Left lung (tissue), 10 donors: ENCODE results near the gene RPAIN. TPM values are rescaled to one million over a fixed set of nuclear protein-coding genes. Genes with fewer than 3 reads are reported as not detected.
"Not testable (repeated sequence)": the region's sequence is repeated elsewhere in the genome, so short reads cannot be mapped to it uniquely, and the experiment has no call there.

Experiments used
- ATAC-seq: fragments of 200-7000 bp; cut with Tn5 transposase; one replicate; pipeline ENCODE4 v1.9.1; 2020; ENCODE audit warnings: moderate library complexity
- DNase-seq, 4 donors: peaks; one replicate each; pipeline ENCODE4 v3.0.0-alpha.2; 2013 to 2020
- H3K27ac ChIP-seq, 2 donors: fragments of 200-600 bp; sonication (generic) in 1 of 2; one replicate each; pipeline versions ENCODE4 v1.5.0 to v1.8.0; 2020 to 2021
- H3K27me3 ChIP-seq, 2 donors: fragments of 200-600 bp; sonication (generic) in 1 of 2; one replicate each; pipeline versions ENCODE4 v1.5.0 to v1.8.0; 2020 to 2021
- H3K36me3 ChIP-seq, 2 donors: fragments of 200-600 bp; sonication (generic) in 1 of 2; one replicate each; pipeline versions ENCODE4 v1.5.0 to v1.8.0; 2020 to 2021
- H3K4me1 ChIP-seq, 2 donors: fragments of 200-600 bp; one replicate each; pipeline ENCODE4 v1.8.0; 2021
- H3K4me3 ChIP-seq, 2 donors: fragments of 200-600 bp; sonication (generic) in 1 of 2; one replicate each; pipeline versions ENCODE4 v1.5.0 to v1.8.0; 2020 to 2021; ENCODE audit warnings: mild to moderate bottlenecking in 1 of 2
- H3K9me3 ChIP-seq, 2 donors: fragments of 200-600 bp; sonication (generic) in 1 of 2; one replicate each; pipeline versions ENCODE4 v1.5.0 to v1.8.0; 2020 to 2021
- intact Hi-C, 2 donors: fragments of 100-400 bp; cut with DNase I; formaldehyde crosslinking; loops; one replicate each; pipeline versions ENCODE4 v1.11.2 to v1.14.2; 2022
- polyA plus RNA-seq, 6 donors: library from polyadenylated mRNA; unstranded; fragments of 120-200 nt; gene quantifications; one replicate each; pipeline ENCODE4 v1.2.1, GENCODE V29; 2013; ENCODE audit not compliant: insufficient read length in 6 of 6
- total RNA-seq, 2 donors: library from RNA; stranded (reverse); fragmentation: NEBNext Ultra II Directional; extraction: Animal tissue kit (Norgen Biotek cat#: 25700); gene quantifications; one replicate each; pipeline ENCODE4 v1.2.1, GENCODE V29; 2021
- TF ChIP-seq, protein P1 (sequence below), 2 donors: fragments of 200-600 bp; sonication (generic) in 1 of 2; IDR thresholded peaks; one replicate each; pipeline versions ENCODE4 v1.5.0 to v1.8.0; 2021; ENCODE audit warnings: antibody characterized with exemption in 2 of 2
- donor health status: DM: no; HTN: yes; CAD: no.
- donor health status: DM: no; HTN: no; CAD: no.

The RPAIN gene
- total and polyA plus RNA-seq, 8 donors: 31.8 to 96.2 (median 85.6) TPM

DNA sequence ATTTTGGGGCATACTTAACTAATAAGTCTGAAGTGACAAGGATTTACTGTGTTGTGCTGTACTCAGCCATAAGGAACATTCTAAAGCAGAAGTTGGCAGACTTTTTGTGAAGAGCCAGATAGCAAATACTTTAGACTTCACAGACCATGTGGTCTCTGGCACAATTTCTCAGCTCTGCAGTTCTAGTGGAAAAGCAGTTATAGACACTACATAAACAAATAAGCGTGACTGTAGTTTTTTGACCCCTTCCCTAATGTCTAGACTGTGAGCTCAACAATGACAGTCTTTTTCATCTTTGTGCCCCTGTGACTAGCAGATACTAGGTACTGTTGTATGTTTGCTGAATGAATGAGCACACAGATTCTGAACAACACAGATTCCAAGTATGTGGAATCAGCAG is 4.9 kb downstream of the RPAIN start:
- intact Hi-C loops: no loop called here
- H3K4me3 ChIP-seq: no peak overlapping the region
- H3K36me3 ChIP-seq: peaks cover 0 to 85% of the 10 kb centered on the region in 2 donors
- H3K9me3 ChIP-seq: no peaks in the 10 kb centered on the region
- no peaks in the 10 kb centered on the region for H3K27me3 ChIP-seq
- DNase-seq (peak in 1 of 4 donors; percentile 21), ATAC-seq (no peak)
- no peak overlapping the region for H3K27ac ChIP-seq
- H3K4me1 ChIP-seq: peaks cover 0 to 39% of the 10 kb centered on the region in 2 donors
- TF ChIP-seq, protein P1, sequence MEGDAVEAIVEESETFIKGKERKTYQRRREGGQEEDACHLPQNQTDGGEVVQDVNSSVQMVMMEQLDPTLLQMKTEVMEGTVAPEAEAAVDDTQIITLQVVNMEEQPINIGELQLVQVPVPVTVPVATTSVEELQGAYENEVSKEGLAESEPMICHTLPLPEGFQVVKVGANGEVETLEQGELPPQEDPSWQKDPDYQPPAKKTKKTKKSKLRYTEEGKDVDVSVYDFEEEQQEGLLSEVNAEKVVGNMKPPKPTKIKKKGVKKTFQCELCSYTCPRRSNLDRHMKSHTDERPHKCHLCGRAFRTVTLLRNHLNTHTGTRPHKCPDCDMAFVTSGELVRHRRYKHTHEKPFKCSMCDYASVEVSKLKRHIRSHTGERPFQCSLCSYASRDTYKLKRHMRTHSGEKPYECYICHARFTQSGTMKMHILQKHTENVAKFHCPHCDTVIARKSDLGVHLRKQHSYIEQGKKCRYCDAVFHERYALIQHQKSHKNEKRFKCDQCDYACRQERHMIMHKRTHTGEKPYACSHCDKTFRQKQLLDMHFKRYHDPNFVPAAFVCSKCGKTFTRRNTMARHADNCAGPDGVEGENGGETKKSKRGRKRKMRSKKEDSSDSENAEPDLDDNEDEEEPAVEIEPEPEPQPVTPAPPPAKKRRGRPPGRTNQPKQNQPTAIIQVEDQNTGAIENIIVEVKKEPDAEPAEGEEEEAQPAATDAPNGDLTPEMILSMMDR (IDR thresholded peaks at IDR 0.05): no peak

DNA sequence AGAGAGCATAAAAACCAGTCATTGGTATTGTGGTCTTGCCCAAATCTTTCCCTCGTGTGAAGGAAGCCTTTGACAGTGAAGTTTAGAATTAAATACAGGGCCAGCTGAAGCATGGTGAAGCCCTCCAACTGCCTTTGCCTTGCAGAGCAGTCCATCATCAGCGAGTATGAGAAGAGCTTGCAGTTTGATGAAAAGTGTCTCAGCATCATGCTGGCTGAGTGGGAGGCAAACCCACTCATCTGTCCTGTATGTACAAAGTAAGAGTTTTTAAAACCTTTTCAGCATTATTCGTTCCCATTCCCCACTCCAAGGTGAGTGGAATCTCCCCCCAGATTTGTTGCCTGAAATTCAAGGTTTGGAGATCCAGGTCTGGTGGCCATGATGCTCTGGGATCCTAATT is 5.8 kb downstream of the RPAIN start:
- Histone ChIP-seq H3K4me1 (peaks cover 0 to 34% of the 10 kb centered on the region in 2 donors), H3K36me3 (peaks cover 0 to 94% of the 10 kb centered on the region in 2 donors), H3K27me3 (no peaks in the 10 kb centered on the region), H3K4me3 (no peak overlapping the region), H3K9me3 (no peaks in the 10 kb centered on the region), H3K27ac (no peak overlapping the region)
- ATAC-seq: no peak
- intact Hi-C loops: no loop called here
- TF ChIP-seq, protein P1 (IDR thresholded peaks at IDR 0.05): no peak
- DNase-seq: no peak

DNA sequence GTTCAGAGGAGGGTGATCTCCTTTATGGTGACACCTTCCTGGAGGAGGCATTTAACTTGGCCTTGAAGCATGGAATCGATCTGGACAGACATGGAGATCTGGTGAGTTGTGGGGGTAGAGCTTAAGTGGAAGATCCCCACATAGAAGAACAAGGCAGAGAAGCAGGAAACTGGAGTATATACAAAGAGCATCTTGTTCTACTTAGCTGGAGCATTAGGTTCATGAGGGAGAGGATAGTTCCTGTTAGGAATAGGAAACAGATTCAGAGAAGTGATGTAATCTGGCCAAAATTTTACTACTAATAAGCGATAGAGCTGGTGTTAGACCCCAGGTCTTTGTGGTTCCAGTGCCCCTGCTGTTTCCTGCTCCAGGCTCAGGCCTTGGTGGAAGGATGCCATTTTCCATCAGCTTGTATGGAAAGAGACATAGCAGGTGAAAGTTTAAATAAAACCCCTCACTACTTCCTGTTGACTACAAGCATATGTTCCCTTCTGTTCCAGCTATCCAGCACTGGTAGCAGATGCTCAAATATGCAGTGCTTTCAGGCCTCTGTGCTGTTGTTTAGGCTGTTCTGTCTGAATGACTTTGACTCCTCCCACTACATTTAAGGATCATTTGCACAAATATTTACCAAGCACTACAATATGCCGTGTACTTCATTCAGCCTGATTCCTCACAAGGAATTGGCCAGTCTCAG is 9.4 kb downstream of the RPAIN start:
- DNase-seq (no peak), ATAC-seq (peak; percentile 86)
- H3K4me1 ChIP-seq: peaks cover 0 to 8% of the 10 kb centered on the region in 2 donors
- peaks cover 0 to 100% of the 10 kb centered on the region in 2 donors for H3K36me3 ChIP-seq
- H3K4me3 ChIP-seq: no peak overlapping the region
- H3K27ac ChIP-seq: peak overlapping the region; percentile 41 to 49
- TF ChIP-seq, protein P1 (IDR thresholded peaks at IDR 0.05): no peak
- intact Hi-C loops: no loop called here
- no peaks in the 10 kb centered on the region for H3K9me3 ChIP-seq
- H3K27me3 ChIP-seq: no peaks in the 10 kb centered on the region

DNA sequence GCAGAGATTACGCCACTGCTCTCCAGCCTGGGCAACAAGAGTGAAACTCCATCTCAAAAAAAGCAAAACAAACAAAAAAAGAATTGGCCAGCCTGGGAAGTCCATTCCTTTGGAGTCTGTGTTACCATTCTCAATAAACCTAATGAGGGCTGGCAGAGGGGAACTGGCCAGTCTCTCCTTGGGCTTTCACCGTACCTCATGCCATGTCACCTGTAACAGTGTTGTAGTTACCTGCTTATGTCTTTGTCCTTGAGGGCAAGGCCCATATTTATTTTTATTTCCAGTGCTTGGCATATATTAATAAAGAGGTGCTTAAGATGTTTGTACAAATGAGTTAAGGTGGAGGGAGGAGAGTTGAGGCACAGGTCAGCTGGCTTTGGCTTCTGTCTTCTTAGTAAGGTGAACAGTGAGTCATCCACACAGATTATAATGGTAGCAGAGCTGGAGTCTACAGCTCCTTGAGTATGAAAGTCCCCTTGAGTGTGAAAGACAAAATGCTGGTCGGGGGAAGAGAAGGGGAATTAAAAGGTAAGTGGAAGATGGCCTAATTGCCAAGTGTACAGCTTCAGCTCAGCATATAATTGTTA is 10.5 kb downstream of the RPAIN start:
- Histone ChIP-seq H3K27me3 (no peaks in the 10 kb centered on the region), H3K27ac (peak overlapping the region; percentile 41 to 53), H3K36me3 (peaks cover 0 to 100% of the 10 kb centered on the region in 2 donors), H3K4me1 (peaks cover 0 to 8% of the 10 kb centered on the region in 2 donors), H3K4me3 (no peak overlapping the region), H3K9me3 (no peaks in the 10 kb centered on the region)
- ATAC-seq (peak; percentile 87), DNase-seq (peak in 1 of 4 donors; percentile 45)
- intact Hi-C loops: no loop called here
- TF ChIP-seq, protein P1 (IDR thresholded peaks at IDR 0.05): no peak

DNA sequence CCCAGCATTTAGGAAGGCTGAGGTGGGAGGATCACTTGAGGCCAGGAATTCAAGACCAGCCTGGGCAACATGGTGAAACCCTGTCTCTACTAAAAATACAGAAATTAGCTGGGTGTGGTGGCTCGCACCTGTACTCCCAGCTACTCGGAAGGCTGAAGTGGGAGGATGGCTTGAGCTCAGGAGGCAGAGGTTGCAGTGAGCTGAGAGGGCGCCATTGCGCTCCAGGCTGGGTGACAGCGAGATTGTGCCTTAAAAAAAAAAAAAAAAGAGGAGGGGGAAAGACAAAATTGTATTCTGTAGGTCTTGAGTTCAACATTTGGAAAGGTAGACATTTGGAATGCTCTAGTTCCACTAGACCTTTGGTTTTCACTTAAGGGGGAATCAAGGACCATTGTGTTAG is 11.3 kb downstream of the RPAIN start:
- ATAC-seq, H3K9me3 ChIP-seq, DNase-seq, H3K27me3 ChIP-seq, intact Hi-C loops, H3K4me3 ChIP-seq: not testable (repeated sequence)
- peaks cover 0 to 12% of the 10 kb centered on the region in 2 donors for H3K4me1 ChIP-seq
- peak overlapping the region in 1 of 2 donors; percentile 53 for H3K27ac ChIP-seq
- H3K36me3 ChIP-seq: peaks cover 0 to 99% of the 10 kb centered on the region in 2 donors
